NCI-H1092 (cell line): ENCODE results near the gene RNF223.

Experiments
- DNase-seq: peaks from one replicate; lab custom pipeline; 2025; lab: John Stamatoyannopoulos, UW

The RNF223 gene

DNA sequence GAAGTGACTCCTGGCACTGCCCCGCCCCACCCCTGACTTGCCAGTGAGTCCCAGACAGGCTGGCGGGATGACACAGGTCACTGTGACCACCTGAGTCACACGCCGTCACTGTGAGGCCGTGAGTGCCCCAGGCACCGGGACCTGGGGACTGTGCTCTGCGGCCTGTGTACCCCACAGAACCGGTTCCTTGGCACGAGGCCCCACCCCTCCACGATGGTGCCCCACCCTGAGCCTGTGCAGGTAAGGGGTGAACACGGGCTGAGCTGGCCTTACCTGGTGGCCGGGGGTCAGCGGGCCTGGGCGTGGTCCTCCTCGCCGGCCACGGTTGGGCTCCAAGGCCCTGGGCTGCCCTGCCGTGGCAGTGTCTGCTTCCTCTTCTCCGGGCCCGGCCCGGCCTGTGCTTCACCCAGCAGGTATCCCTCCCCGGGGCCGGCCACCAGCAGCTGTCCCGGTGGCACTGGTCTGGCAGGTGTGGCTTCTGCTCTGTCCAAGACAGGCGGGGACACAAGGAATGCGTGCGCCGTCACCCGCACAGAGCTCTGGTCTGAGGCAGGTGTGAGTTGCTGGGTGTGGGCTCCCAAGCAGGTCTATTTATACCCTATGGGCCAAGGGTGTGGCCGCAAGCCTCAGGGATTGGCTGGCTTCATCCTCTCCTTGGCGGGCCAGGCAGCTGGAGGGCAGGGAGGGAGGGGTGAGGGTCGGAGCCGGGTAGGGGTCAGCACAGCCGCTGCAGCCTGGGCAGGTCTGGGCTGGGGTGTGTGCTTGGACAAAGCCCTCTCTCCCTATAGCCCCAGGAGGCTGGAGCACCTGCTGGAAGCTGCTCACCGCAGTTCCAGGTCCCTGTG is at the start of gene RNF223:
Gene RNF223 (minus strand): TSS at position 564 of the 845 bp plus-strand sequence. CDS start 1,740 bp downstream, outside the sequence.
- DNase-seq: no peak

DNA sequence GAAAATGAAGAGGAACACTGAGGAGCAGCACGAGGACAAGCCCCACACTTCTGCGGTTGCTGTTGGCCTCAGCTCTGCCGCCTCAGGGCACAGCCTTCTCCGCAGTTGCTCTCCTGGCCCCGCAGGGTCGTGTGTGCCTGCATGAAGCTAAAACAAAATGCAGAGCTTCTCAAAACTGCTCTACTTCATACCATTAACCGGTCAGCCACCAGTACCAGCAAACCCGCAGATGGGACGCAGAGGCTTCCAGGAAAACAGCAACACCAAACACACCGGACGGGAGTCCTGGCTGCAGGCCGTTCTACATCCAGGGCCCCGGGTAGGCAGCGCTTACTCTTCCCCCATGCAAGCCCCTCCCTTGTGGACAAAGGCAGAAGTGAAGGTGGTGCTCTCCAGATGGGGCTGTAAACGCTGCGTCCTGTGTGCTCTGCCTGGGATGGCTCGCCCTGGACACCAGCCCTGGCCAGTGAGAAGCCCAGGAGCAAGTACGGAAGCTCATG is 48.9 kb upstream of the RNF223 start:
- DNase-seq: no peak

DNA sequence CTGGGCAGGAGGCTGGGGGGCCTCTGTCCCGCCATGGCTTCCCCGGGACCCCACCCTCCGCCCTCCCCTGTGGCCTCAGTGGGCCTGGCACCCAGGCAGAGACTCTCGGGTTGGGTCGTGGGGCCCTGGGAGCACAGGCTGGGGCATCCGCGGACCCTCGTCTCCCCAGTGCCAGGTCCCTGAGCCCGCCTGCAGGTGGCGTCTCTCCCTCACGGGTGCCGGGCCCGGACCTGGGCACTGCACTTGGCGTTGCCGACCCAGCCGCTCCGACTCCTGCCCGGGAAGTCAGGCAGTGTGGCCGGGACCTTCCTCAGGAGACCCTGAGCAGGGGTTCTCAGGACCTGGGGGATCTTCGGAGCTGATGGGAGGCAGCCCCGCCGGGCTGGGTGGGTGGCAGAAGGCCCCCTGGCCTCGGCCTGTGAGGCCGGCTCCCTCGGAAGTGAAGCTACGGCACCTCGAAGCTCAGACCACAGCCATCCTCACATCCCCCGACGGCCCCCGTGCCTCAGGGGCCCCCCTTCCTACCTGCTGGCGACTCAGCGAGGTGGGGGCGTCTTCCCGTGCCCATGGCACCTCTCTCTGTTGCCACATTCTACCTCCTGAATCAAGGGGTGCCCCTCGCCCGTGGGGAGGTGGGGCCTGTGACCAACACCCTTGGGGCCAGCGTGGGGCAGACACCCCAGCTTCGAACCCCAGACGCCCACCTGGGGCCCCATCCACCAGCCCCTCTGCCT is 48.1 kb upstream of the RNF223 start:
- peak; percentile 15 for DNase-seq

DNA sequence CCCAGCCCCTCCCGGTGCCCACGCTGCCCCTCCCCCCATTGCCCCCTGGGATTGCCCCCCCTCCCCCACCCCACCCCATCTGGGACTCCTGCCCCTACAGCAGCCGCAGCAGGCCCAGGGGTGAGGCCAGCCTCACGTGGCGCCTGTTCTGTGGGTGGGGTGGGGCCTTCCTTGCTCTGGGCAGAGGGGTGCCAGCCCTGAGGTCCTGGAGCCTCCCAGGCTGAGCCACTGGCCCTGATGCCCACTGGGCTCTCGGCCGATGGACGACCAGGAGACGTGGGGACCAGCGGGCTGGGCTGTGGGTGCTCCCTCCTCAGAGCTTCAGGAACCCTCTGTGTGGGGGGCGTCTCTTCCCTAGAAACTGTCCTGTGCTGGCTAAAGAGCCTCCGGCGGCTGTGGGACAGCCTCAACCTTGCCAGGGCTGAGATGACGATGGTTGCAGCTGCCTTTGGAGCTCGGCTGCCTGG is 47.5 kb upstream of the RNF223 start:
- no peak for DNase-seq

DNA sequence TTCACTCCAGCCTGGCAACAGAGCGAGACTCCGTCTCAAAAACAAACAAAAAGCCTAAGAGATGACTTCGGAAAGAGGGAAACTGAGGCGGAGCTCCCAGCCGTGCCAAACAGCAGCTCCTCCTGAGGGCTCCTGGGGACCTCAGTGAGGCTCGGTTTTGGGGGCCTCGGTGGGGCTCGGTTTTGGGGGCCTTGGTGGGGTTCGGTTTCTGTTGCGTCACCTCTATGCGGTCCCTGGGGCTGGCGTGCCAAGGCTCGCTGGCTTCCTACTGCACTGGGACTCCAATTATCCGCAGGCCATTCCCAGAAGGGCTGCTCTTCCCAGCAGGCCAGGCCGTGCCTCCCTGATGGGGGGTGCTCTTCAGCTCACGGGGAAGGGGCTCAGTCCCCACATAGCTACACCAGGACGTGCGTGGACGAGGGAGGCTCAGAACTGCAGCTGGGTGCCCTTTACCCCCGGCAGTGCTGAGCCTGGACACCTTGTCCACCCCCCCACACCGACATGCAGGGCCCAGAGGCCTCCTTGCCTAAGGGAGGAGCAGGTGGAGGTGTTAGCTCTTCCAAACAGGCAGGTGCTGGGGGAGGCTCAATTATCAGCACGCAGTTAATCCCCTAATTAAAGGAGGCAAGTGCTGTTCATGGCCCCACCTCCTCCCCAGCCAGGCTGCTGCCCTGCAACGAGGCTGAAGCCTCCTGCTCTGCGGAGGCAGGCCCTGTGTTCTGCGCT is 46.9 kb upstream of the RNF223 start:
- DNase-seq: no peak

DNA sequence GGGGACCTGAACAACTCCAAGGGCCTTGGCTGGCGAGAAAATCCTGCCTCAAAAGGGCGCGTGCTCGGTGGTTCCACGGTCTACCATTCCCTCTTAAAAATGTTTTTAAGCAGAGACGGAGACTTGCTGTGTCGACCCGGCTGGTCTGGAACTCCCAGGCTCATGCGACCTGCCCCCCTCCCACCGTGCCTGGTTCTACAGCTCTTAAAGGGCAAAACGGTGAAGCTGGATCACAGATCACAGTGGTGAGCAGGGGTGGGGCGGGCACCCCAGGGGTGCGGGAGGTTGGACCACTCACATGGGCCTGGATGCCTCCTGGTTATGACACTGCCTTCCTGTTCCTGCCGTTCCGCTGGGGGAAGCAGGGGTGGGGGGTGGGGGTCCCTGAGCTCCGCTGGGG is 46.0 kb upstream of the RNF223 start:
- no peak for DNase-seq

DNA sequence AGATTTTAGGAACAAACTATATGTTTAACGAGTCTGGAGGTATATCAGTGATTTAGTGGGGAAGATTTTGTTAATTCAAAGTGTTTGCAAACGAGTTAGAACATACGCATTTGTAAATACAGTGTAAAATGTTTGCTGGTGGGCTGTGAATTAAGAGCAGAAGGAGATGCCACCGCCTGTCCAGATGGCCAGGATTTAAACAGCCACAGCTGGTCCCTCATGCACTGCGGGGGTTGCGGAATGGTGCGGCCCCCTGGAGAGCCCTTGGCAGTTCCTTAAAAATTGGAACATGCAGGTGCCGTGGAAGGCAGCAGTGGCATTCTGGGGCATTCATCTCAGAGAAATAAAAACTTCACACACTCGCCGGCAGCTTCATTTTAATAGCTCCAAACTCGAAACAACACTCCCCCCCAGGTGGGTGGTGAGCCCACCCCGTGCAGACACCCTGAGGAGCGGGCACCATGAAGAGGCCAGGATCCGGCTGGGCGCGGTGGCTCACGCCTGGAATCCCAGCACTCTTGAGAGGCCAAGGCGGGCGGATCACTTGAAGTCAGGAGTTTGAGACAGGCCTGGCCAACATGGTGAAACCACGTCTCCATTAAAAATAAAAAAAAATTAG is 45.3 kb upstream of the RNF223 start:
- DNase-seq: no peak

DNA sequence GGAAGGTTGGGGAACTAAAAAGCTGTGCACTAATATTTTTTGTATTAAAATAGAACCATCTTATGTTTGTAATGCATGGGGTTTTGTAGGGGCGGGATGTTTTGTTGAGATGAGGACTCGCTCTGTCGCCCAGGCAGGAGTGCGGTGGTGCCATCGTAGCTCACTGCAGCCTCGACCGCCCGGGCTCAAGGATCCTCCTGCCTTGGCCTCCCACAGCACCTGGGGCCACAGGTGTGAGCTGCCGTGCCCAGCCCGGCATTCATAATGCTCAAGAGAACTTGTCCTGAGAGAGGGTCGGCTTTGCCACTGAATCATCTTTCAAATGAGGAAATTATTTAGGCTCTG is 44.7 kb upstream of the RNF223 start:
- no peak for DNase-seq

DNA sequence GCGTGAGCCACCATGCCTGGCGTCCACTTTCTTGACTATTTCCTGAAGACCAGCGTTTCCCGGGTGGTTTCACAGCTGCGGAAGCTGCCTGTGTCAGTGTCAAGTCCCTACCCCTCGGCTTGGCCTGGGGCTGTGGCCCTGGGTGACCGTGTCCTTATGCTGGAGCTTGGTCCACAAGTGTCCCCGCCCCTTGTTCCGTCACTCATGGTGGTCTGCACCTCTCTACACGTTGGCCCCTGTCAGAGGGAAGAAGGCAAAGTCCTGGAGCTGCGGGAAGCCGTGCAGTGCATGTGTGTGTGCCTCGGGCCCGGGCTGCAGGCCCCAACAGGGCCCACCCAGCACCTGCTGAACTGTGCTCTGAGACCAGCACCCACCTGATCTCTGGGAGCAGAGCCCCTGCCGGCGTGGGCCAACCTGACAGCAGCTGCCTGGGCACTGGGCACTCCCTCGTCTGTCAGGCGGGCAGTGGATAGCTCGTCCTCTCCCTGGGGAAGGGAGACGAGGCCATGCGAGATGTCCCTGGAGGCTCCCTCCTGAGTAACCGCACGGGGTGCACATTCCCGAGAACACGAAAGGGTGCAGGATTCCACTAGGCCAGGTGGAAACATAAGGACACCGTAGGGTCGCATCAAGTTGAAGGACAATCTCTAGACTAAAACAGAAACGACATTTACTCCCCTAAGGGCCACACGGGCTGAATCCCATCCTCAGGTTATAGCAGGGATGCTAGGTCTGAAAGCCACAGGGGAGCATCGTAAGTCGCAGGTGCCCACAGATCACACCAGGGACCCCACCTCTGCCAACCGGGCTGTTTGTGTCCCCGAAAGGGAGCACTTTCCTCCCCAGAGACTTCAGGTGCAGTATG is 44.1 kb upstream of the RNF223 start:
- DNase-seq: no peak

DNA sequence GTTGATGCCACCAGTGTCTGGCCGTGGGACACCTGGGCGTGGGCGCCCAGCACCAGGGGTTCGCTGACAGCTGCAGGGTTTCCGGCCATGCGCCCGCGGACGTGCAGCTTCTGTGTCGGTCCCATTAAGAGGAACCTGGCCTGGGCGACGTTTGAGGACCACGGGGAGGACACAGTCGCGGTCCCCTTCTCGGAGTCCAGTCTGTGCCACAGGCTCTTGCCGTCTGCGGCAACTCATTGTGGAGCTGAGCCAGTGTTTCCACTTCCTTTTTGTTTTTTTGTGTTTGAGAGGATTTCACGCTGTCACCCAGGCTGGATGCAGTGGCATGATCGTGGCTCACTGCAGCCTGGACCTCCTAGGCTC is 43.3 kb upstream of the RNF223 start:
- DNase-seq: no peak

DNA sequence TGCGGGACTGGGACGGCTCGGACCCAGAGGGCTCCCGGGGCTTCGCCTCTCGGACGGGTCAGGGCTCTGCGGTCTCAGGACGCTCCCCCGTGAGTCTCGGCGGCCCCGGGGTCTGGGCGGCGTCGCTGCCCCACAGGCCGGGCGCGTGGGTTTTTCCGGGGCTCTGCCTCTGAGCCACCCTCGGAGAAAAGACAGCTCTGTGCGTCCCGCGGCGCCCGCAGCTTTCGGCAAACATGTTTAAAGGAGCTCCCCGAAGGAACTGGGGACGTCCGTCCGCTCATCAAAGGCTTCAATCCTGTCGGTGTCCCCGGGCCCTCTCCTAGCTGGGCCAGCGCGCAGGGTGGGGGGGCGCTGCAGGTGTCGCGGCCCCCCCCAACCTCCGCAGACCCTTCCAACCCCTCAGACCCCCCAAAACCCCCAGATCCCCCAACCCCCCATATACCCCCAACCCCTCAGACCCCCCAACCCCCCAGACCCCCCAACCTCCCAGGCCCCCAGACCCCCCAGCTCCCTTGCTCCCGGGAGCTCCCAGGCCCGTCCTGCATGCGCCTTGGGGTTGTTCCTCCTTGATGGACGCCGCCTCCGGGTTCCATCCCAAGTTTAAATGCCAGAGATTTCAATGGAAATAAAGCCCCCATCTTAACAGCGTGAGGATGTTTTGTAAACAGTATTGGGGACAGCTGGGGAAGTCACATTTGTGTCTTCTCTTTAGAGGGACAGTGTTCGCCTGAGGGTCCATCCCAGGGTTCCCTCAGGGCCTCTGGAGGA is 42.8 kb upstream of the RNF223 start:
- DNase-seq: no peak

DNA sequence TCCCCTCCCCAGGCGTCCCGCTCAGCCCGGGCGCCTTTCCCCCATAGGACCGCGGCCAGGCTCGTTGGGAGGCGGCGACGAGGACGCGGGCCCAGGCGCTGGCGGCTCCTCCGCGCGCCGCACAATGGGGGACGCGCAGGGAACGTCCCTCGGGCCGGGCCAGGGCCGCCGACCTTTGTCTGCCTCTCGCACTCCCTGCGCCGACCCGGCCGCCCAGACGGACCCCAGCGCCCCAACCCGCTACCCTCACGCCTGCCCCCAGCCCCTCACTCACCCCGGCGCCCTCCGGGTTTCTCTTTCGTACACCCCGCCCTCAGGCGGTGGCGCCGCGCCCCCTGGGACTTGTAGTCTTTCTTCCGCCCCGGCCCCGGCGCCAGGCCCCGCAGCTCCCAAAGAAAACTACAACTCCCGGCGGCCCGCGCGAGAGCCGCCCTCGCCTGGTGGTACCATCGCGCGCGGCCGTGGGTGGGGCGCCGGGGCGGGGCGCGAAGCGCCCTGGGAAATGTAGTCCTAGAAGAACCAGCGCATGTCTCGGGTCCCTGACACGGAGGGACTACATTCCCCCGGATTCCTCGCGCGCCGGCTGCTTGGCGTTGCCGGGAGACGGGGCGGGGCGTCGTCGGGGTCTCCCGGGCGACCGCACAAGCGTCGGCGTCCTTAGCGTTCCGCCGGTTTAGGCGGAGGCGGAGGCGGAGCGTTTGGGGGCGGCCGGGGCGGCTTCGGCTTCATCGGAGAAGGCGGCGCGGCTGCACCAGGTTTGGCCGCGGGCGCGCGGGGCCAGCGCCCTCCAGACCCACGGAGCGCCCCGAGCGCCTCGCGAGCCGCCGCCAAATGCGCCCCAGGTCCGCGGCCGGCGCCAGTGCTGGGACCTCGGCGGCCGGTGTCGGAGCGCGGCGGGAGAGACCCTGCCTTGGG is 41.9 kb upstream of the RNF223 start, which contains the start of gene C1orf159:
Gene C1orf159 (minus strand): TSS at position 304 of the 915 bp plus-strand sequence. CDS start 24,546 bp downstream, outside the sequence.
- peak; percentile 89 for DNase-seq

DNA sequence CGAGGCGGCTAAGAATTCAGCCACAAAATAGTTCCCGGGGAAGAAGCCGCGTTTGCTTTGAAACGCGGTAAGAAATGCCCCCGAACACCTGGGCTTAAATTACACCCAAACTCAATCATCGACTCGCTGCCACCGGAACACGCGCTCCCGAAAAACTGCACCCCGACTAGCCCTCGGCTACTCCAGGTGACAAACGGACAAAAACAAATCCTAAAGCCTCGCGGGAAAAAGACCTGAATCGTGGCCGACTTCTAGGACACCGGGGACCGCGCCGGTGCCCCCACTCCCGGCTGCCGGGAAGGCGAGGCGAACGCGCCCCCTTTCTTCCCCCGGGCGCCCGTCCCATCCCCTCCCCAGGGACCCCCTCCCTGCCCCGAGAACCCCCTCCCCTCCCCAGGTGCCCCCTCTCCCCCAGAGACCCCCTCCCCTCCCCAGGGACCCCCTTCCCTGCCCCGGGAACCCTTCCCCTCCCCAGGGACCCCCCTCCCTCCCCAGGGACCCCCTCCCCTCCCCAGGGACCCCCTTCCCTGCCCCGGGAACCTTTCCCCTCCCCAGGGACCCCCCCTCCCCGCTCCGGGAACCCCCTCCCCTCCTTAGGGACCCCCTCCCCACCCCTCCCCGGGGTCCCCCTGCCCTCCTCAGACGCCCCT is 41.2 kb upstream of the RNF223 start:
- DNase-seq: no peak

DNA sequence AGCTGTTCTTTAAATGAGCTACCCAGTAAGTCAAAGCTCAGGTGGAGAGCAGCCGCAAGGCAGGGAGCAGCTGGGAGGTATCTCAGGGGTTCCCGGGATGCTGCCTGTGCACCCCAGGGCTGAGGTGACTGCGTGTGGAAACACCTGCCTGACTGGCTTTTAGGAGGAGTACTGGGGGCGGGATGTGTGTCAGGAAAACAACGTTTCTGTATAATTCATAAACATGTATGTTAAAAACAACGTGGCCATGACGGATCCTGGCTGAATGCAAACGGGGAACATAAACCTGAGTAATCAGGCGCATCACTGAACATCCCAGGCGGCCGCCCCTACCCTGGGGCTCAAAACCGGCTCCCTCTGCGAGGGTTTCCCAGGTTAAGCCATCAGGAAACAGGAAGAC is 40.3 kb upstream of the RNF223 start:
- DNase-seq: no peak

DNA sequence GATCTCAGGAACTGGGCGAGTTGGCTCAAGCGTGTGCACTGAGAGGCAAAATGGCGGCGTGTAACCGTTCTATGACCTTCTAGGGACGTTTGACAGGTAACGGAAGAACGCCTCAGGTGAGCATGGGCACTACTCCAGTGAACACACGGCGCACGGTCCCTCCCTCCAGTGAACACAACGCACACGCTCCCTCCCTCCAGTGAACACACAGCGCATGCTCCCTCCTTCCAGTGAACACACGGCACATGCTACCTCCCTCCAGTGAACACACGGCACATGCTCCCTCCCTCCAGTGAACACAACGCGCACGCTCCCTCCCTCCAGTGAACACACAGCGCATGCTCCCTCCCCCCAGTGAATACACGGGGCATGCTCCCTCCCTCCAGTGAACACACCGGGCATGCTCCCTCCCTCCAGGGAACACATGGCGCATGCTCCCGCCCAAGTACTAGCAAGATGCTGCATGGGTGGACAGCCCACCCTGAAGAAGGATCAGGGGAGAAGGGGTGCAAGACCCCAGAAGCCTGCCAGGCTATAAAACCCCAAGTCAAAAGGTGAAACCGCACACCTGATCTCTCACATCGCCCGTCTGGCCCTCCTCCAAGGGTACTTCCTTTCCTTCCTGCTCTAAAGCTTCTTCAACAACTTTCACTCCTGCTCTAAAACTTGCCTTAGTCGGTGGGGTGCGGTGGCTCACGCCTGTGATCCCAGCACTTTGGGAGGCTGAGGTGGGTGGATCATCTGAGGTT is 38.3 kb upstream of the RNF223 start:
- no peak for DNase-seq

DNA sequence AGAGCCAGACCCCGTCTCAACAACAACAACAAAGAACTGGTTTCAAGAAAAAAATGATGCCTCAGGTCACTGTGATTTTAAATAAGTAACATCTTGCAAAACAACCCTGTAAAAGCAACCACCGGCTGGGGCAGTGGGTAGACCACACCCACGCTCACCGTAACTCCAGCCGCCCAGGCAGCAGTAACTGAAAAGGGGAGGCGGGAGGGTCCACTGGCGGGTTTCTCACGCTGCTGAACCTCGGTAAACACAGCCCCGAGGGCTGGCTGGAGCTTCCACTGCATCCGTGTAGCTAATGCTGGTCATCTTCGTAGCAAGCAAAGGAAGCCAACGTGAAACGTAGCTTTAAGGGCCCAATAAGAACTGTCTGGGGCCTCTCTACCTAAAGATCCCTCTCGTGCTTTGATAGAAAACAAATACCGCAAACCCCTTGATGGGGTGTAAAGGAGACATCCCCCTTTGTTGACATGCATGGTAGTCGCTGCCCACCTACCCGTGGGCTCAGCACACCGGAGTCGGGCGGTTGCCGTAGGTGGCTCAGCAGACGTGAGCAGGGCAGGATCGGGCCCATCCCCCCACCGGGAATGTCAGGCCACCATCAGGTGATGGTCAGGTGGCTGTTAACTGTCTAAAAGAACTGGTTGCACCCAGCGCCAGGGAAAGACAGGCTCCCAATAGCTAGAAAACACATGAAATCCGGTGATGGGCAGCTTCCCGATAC is 37.6 kb upstream of the RNF223 start:
- DNase-seq: no peak

DNA sequence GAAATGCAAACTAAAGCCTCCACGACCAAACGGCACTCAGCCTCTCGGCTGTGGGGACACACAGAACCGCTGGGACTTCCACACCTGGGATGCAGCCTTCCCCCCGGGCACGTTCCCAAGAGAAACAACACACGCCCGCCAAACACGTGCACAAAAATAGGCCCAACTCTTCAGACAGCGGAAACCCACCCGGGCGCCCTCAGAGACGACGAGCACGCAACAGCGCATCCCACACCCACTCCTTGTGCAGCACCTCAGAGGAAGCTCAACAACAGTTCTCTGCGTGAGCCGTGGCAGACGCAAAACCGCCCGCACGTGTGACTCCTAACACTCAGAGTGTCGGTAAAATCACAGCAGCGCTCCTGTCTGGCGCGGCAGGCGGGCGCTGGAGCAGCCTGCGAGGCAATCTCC is 36.5 kb upstream of the RNF223 start:
- no peak for DNase-seq
